ENCODE data around the gene TMPRSS9.

TMPRSS9 gene

GRCh38 chr19:2359992-2360685 is at the start of gene TMPRSS9:
Gene TMPRSS9, plus strand, starts transcription at chr19:2360265. Its CDS starts 29,521 bp downstream, at chr19:2389786.
- no peak for DNase-seq

GRCh38 chr19:2311093-2311492 is 49.0 kb upstream of the TMPRSS9 start:
- DNase-seq = no peak

DNA sequence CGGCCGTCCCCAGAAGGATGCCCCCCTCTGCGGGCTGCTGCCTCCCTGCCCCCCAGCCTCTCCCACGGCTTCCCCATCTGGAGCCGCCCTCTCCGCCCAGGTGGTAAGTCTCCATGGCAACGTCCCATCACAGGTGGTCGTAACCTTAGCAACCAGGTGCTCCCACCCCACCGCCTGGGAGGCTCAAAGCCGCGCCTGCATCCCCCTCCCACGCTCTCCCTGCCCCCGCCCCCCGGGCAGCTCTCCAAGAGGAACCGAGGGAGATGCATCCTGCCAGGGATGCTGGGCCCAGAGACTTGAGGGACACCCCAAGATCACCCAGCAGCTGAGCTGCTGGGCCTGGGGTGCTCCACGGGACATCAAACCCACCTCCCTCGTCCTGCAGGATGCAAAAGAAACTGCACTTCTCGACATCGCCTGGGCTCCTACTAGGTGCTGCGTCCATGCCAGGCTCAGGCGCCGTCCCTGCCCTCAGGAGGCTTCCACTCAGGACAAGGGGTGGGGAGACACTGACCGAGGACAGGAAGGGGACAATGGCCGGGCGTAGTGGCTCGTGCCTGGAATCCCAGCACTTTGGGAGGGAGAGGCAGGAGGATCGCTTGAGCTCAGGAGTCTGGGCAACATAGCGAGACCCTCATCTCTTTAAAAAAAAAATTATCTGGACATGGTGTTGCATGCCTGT is 47.1 kb upstream of the TMPRSS9 start:
- no peak for DNase-seq

DNA sequence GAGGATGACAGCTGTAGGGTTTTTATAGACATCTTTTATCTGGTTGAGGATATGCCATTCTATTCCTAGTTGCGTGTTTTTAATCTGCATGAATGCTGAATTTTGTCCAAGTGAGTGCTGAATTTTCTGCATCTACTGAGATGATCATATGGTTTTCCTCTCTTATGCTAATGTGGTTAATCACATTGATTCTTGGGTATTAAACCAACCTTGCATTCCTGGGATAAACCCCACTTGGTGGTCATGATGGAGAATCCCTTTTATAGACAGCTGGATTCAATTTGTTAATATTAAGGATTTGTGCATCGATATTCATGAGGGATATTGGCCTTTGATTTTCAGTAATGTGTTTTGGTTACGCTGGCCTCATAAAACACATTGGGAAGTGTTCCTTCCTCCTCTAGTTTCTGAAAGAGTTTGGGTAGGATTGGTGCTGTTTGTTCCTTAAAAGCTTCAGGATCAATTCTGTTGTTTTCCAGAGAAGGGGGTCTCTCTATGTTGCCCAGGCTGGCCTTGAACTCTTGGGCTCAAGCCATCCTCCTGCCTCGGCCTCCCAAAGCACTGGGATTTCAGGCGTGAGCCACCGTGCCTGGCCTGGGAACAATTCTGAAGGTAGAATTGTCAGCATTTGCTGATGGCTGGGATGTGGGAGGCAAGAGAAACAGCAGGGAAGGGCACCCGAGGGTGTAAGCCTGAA is 44.8 kb upstream of the TMPRSS9 start:
- DNase-seq = no peak

- no peak for DNase-seq
Measured at GRCh38 chr19:2315818-2316353, 44.2 kb upstream of the TMPRSS9 start.

DNA sequence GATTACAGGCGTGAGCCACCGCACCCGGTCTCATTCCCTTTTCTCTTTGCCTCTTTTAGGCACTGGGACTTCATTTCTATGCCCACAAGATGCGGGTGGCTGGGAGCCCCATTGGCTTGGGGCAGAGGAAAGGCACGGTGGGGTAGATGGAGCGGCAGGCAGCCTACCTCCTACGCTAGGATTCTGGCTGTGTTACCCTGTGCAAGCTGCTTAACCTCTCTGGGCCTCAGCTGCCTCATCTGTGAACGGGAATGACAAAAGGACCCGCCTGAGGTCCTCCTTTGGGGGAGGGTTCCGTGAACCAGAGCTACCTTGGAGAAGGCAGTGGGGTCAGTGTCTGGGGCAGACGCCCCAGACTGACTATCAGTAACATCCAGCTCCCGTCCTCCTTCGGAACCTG is 42.8 kb upstream of the TMPRSS9 start:
- DNase-seq = no peak

DNA sequence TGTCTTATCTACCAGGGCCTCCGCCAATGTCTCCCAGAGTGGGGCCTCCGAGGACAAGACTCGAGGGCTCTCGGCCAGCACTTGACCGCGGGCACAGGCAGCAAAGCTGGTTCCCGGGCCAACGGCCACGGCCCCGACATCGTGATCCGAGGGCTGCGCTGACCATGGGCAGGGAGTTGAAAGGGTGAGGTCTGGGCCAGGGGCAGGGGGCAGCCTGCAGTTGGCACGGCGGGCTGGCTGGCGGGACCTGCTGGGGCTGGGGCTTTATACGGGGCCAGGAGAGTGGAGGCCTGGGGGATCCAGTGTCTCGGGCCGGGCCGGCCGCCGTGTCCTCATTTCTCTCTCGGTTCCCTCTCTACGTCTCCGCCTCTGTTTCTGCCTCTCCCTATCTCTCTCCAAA is 42.3 kb upstream of the TMPRSS9 start:
- DNase-seq = no peak

DNA sequence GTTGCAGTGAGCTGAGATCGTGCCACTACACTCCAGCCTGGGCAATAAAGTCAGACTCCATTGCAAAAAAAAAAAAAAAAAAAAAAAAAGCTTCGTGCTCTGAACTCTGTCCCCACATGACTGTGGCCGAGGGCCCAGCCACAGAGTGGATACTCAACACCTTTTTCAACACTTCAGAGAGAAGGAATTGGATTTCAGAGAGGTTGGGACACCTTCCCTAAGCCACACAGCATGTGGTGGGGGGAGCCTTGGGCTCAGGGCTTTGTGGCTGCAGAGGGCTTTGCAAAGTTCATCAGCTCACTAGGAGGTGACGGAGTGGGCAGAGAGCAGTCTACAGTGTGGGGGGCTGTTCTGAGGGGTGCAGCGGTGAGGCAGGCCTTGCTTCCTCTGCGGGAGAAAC is 41.1 kb upstream of the TMPRSS9 start:
- no peak for DNase-seq

GRCh38 chr19:2319551-2319950 is 40.5 kb upstream of the TMPRSS9 start:
- DNase-seq = no peak

- no peak for DNase-seq
Measured at GRCh38 chr19:2320049-2320448, 40.0 kb upstream of the TMPRSS9 start.

DNA sequence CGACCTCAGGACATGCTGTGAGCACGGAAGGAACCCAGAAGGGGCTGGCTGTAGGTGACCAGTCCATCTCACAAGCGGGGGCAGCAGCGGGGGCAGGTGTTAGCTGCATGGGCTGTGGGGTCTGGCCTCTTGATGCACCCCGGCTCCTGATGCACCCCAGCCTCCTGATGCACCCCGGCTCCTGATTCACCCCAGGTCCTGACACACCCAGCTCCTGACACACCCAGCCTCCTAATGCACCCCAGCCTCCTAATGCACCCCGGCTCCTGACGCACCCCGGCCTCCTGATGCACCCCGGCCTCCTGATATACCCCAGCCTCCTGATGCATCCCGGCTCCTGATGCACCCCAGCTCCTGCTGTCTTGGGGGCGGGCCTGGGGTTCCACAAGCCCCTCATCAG is 39.1 kb upstream of the TMPRSS9 start:
- DNase-seq = no peak

DNA sequence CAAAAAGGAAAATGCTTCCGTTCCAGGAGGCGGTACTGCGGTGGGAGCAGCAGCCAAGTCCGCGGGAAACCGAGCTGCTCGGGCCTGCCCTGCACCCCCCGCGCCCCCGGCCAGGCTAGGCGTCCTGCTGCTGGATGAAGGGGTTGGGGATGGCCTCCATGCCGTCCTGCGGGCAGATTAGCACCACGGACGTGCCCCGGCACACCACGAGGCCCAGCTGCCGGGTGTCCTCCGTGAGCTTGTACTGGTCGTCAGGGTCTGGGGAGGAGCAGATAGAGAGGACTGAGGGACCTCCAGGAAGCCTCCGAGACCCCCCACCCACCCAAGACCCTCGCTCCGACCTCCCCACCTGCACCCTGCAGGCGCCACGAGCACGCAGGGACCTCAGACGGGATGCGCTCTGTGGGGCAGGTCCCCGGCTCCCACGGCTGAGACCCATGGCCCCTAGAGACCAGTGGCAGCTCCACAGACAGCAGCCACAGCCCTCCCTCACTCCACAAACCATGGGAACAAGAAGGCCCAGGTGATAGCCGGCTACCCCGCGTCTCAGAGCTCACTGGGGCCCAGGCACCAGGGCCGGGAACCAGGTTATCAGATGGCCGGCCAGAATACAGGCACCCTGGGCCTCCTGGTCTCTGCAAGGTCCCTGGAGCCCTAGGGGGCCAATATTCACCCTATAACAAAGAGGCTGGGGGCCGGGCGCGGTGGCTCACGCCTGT is 38.3 kb upstream of the TMPRSS9 start:
- DNase-seq = no peak

GRCh38 chr19:2323707-2324106 is 36.4 kb upstream of the TMPRSS9 start:
- no peak for DNase-seq

DNA sequence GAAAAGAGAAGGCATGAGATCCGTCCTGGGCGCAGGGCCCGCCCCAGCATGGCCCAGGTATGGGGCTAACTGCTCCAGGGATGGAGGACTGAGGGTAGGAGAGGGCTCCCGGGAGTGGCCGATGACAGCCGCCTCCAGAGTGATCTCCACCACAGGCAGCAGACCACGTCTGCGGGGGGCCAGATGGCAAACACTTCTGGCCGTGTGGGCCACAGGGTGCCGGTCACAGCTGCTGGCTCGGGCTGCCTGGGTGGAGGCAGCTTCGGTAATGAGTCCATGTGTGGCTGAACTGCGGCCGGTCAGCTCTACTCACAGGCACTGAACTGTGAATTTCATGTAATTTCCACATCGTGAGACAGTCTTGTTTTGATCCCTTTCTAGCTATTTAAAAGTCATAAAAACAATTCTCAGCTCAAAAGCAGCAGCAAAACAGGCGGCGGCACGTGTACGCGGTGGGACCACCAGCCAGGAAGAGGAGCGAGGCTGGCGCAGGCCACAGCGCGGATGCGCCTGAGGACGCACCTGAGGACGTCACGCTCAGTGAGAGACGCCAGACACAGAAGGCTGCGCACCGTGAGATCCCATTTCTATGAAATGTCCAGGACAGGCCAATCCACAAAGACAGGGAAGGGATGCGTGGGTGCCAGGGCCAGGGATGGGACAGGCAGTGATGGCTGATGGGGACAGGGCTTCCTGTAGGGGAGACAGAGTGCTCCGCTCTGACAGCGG is 35.7 kb upstream of the TMPRSS9 start:
- DNase-seq = no peak

DNA sequence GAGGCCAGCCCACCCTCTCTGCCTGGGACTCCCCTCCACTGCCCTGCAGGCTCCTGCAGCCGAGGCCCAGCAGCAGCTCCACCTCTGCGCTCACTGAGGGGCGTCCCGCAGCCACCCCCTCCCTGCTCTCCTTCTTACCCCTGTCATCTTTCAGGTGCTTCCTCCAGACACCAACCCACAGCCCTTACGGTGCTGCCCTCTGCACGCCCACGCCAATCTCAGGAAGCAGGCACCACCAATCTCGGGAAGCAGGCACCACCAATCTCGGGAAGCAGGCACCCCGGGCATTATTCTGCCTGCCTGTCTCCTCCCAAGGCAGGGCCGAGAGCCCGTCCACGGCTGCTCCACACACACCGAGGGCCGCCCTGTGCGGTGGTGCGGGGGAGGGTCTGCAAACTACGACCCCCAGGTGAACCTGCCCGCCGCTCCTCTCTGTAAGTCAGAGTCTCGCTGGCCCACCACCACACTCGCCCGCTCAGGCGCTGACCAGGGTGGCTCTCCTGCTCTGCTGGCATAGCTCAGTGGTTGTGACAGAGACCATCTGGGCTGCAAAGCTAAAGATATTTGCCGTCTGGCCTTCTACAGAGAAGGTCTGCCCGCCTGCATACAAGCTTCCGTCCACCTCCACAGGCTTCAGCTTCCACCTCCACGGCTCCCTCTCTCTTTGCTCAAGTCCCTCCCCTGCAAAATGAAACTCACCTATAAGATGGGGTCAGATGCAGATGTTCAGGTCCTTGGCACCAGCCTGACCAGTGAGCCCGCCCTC is 34.6 kb upstream of the TMPRSS9 start:
- DNase-seq = no peak

GRCh38 chr19:2326699-2327360 is 33.2 kb upstream of the TMPRSS9 start:
- DNase-seq = no peak

- DNase-seq = no peak
Measured at GRCh38 chr19:2327773-2328400, 32.2 kb upstream of the TMPRSS9 start.

GRCh38 chr19:2328401-2329148 is 31.5 kb upstream of the TMPRSS9 start, which contains the start of the genes LSM7 and SPPL2B:
Gene LSM7, minus strand, starts transcription at chr19:2328586. Its CDS starts 20 bp downstream, at chr19:2328566.
Gene SPPL2B, plus strand, starts transcription at chr19:2328684. Its CDS starts 26 bp downstream, at chr19:2328710.
- peak; percentile 65 to 89 for DNase-seq

DNA sequence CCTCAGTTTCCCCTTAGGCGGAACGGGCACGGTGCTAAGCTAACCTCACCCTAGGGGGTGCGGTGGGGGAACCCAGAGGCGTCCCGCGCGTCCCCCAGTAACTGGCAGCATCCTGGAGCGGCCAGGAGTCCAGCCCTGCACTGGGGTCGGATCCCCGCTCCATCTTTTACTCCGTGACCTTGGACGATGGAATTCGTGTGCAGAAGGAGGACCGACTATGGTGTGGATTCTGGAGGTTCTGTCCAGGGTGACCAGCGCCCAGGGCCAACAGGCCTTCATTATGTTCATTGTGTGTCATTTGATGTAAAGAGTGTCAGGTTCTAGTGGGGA is 31.0 kb upstream of the TMPRSS9 start:
- DNase-seq = no peak

DNA sequence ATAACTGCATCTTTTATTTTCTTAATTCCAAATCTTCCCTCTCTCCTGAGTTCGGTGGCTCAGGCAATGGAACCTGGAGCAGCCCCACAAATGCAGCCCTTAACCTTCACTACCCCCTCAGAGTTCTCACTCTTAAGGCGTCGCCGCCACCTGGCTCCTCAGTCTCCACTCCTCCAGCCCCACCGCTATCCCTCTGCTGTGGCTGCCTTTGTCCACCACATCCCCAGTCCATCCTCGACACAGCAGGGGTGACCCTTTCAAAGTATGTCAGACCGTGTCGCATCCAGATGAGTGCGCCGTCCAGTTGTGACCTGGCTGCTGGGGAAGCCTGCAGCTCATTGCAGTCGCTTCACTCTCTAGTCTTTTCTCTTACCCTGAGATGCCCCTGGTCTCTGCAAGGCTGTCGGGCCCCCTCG is 30.6 kb upstream of the TMPRSS9 start:
- DNase-seq = no peak
